CD4-positive, alpha-beta memory T cell (primary cell): Measurements from ENCODE around the gene PALLD. TPM values are rescaled to one million over a fixed set of nuclear protein-coding genes. Genes with fewer than 3 reads are reported as not detected.

Source experiments
- CTCF ChIA-PET: fragments of 350-600 bp; sonication (Branson Sonifier 250); formaldehyde crosslinking; loops from one replicate; lab custom pipeline; 2021; ENCODE audit warnings: inconsistent platforms; ENCODE audit not compliant: partially characterized antibody; lab: Charles Lee
- POLR2A ChIA-PET: fragments of 350-600 bp; sonication (Branson Sonifier 250); formaldehyde crosslinking; loops from one replicate; lab custom pipeline; 2021; ENCODE audit not compliant: partially characterized antibody; lab: Charles Lee
- DNase-seq, 5 donors: peaks; one replicate each; pipeline versions ENCODE4 v3.0.0 to v3.0.0-alpha.2; 2020 to 2022; ENCODE audit warnings: mixed read lengths in 1 of 5
- H3K27ac ChIP-seq: one replicate; pipeline ENCODE4 v1.7.0; 2013; ENCODE audit warnings: low read depth, low read length
- H3K27me3 ChIP-seq: 2 replicates; pipeline ENCODE4 v1.7.0; 2013; ENCODE audit warnings: mild to moderate bottlenecking, low read length, moderate library complexity; ENCODE audit not compliant: insufficient read depth
- H3K36me3 ChIP-seq: 2 replicates; pipeline ENCODE4 v1.7.0; 2013; ENCODE audit warnings: mild to moderate bottlenecking, low read length, moderate library complexity; ENCODE audit not compliant: insufficient read depth
- H3K4me1 ChIP-seq: 2 replicates; pipeline ENCODE4 v1.7.0; 2013; ENCODE audit warnings: mild to moderate bottlenecking, low read length, moderate library complexity; ENCODE audit not compliant: insufficient read depth
- H3K4me3 ChIP-seq, 2 donors: one replicate each; pipeline ENCODE4 v1.7.0; 2013; ENCODE audit warnings: low read length in 2 of 2, mild to moderate bottlenecking in 1 of 2
- H3K9me3 ChIP-seq, 2 donors: one replicate each; pipeline ENCODE4 v1.7.0; 2013; ENCODE audit warnings: low read length in 2 of 2, control low read depth in 1 of 2; ENCODE audit not compliant: control insufficient read depth in 1 of 2
- H3K27ac Mint-ChIP-seq, 7 donors: one replicate each; pipeline ENCODE4 v1.8.0; 2020 to 2021; ENCODE audit warnings: mixed read lengths in 7 of 7, mild to moderate bottlenecking in 6 of 7, inconsistent platforms in 3 of 7, moderate library complexity in 3 of 7
- H3K27me3 Mint-ChIP-seq, 2 donors: one replicate each; pipeline ENCODE4 v1.8.0; 2020 to 2021; ENCODE audit warnings: mixed read lengths in 2 of 2
- H3K36me3 Mint-ChIP-seq, 2 donors: one replicate each; pipeline ENCODE4 v1.8.0; 2020 to 2021; ENCODE audit warnings: mixed read lengths in 2 of 2, inconsistent platforms in 1 of 2, mild to moderate bottlenecking in 1 of 2
- H3K4me1 Mint-ChIP-seq, 4 donors: one replicate each; pipeline ENCODE4 v1.8.0; 2020 to 2021; ENCODE audit warnings: mixed read lengths in 4 of 4, mild to moderate bottlenecking in 1 of 4
- H3K4me3 Mint-ChIP-seq, 8 donors: one replicate each; pipeline ENCODE4 v1.8.0; 2020 to 2021; ENCODE audit warnings: mixed read lengths in 8 of 8, mild to moderate bottlenecking in 7 of 8, moderate library complexity in 6 of 8, inconsistent platforms in 3 of 8
- H3K9me3 Mint-ChIP-seq, 8 donors: one replicate each; pipeline ENCODE4 v1.8.0; 2020 to 2021; ENCODE audit warnings: mixed read lengths in 8 of 8, mild to moderate bottlenecking in 5 of 8, inconsistent platforms in 3 of 8, moderate library complexity in 1 of 8
- intact Hi-C: fragments of 100-400 bp; cut with micrococcal nuclease; formaldehyde crosslinking; loops from one replicate; pipeline ENCODE4 v1.15.1; 2023
- polyA plus RNA-seq, 2 donors: library from polyadenylated mRNA; unstranded; fragments of 300-500 nt; fragmentation: Illumina TruSeq; gene quantifications; one replicate each; pipeline ENCODE4 v1.2.3, GENCODE V29; 2021
- total RNA-seq, 2 experiments: library from RNA; stranded (reverse); gene quantifications; one replicate each; pipeline ENCODE4 v1.2.3, GENCODE V29; 2021

Gene PALLD
- total and polyA plus RNA-seq, 4 experiments from 2014 or later, result 0.55 to 1.4 (median 1.0) TPM; not detected in 1

GRCh38 chr4:168853770-168854169, 356.9 kb downstream of the PALLD start:
- Histone ChIP-seq H3K4me1 (no peaks in the 10 kb centered on the region), H3K36me3 (no peaks in the 10 kb centered on the region), H3K27ac (no peak overlapping the region), H3K9me3 (no peaks in the 10 kb centered on the region), H3K4me3 (no peak overlapping the region), H3K27me3 (no peaks in the 10 kb centered on the region)
- Mint-ChIP-seq H3K9me3 (peaks cover 0 to 3% (median 0%) of the 10 kb centered on the region in 8 donors), H3K27me3 (peaks cover 0 to 9% of the 10 kb centered on the region in 2 donors), H3K4me3 (no peak overlapping the region), H3K4me1 (peaks cover 0 to 9% (median 6%) of the 10 kb centered on the region in 4 donors), H3K36me3 (no peaks in the 10 kb centered on the region), H3K27ac (peak overlapping the region in 1 of 7 donors; percentile 61)
- intact Hi-C loops, result no loop called here
- no peak for DNase-seq
- CTCF ChIA-PET, result no interaction called here
- POLR2A ChIA-PET, result no interaction called here

GRCh38 chr4:168854350-168854921, 357.6 kb downstream of the PALLD start:
- Histone ChIP-seq H3K4me3 (no peak overlapping the region), H3K27ac (no peak overlapping the region), H3K4me1 (no peaks in the 10 kb centered on the region), H3K9me3 (no peaks in the 10 kb centered on the region), H3K36me3 (no peaks in the 10 kb centered on the region), H3K27me3 (no peaks in the 10 kb centered on the region)
- no peaks in the 10 kb centered on the region for H3K36me3 Mint-ChIP-seq
- no peak for DNase-seq
- POLR2A ChIA-PET, result no interaction called here
- intact Hi-C loops, result no loop called here
- peaks cover 0 to 6% (median 5%) of the 10 kb centered on the region in 4 donors for H3K4me1 Mint-ChIP-seq
- peaks cover 4 to 9% of the 10 kb centered on the region in 2 donors for H3K27me3 Mint-ChIP-seq
- CTCF ChIA-PET, result no interaction called here
- no peak overlapping the region for H3K27ac Mint-ChIP-seq
- H3K9me3 Mint-ChIP-seq, result peaks cover 0 to 3% (median 0%) of the 10 kb centered on the region in 8 donors
- H3K4me3 Mint-ChIP-seq, result no peak overlapping the region

- H3K36me3 ChIP-seq, result no peaks in the 10 kb centered on the region
- Mint-ChIP-seq H3K27me3 (peaks cover 4 to 13% of the 10 kb centered on the region in 2 donors), H3K4me3 (no peak overlapping the region), H3K36me3 (peaks cover 0 to 4% of the 10 kb centered on the region in 2 donors), H3K9me3 (peaks cover 0 to 3% (median 0%) of the 10 kb centered on the region in 8 donors), H3K27ac (no peak overlapping the region), H3K4me1 (peaks cover 0 to 6% (median 5%) of the 10 kb centered on the region in 4 donors)
- H3K27me3 ChIP-seq, result no peaks in the 10 kb centered on the region
- H3K4me3 ChIP-seq, result no peak overlapping the region
- intact Hi-C loops, result no loop called here
- no peaks in the 10 kb centered on the region for H3K9me3 ChIP-seq
- POLR2A ChIA-PET, result no interaction called here
- no peak for DNase-seq
- H3K4me1 ChIP-seq, result no peaks in the 10 kb centered on the region
- CTCF ChIA-PET, result no interaction called here
- H3K27ac ChIP-seq, result no peak overlapping the region
Measured at GRCh38 chr4:168856312-168856711, 359.5 kb downstream of the PALLD start.

GRCh38 chr4:168857009-168857408, 360.2 kb downstream of the PALLD start:
- Mint-ChIP-seq H3K27me3 (peaks cover 4 to 13% of the 10 kb centered on the region in 2 donors), H3K27ac (no peak overlapping the region), H3K4me3 (no peak overlapping the region), H3K9me3 (peaks cover 0 to 3% (median 0%) of the 10 kb centered on the region in 8 donors), H3K4me1 (peaks cover 0 to 6% (median 5%) of the 10 kb centered on the region in 4 donors), H3K36me3 (peaks cover 0 to 4% of the 10 kb centered on the region in 2 donors)
- H3K4me3 ChIP-seq, result no peak overlapping the region
- intact Hi-C loops, result no loop called here
- H3K27me3 ChIP-seq, result no peaks in the 10 kb centered on the region
- H3K36me3 ChIP-seq, result no peaks in the 10 kb centered on the region
- DNase-seq, result no peak
- no peaks in the 10 kb centered on the region for H3K9me3 ChIP-seq
- ChIA-PET POLR2A (no interaction called here), CTCF (no interaction called here)
- H3K27ac ChIP-seq, result no peak overlapping the region
- no peaks in the 10 kb centered on the region for H3K4me1 ChIP-seq

GRCh38 chr4:168857546-168858314, 360.9 kb downstream of the PALLD start:
- POLR2A ChIA-PET, result no interaction called here
- H3K27me3 Mint-ChIP-seq, result peaks cover 4 to 13% of the 10 kb centered on the region in 2 donors
- peaks cover 0 to 3% (median 0%) of the 10 kb centered on the region in 8 donors for H3K9me3 Mint-ChIP-seq
- intact Hi-C loops, result no loop called here
- Histone ChIP-seq H3K36me3 (no peaks in the 10 kb centered on the region), H3K9me3 (no peaks in the 10 kb centered on the region), H3K4me1 (no peaks in the 10 kb centered on the region), H3K4me3 (no peak overlapping the region), H3K27ac (no peak overlapping the region), H3K27me3 (no peaks in the 10 kb centered on the region)
- peaks cover 0 to 6% (median 5%) of the 10 kb centered on the region in 4 donors for H3K4me1 Mint-ChIP-seq
- H3K27ac Mint-ChIP-seq, result no peak overlapping the region
- peaks cover 0 to 4% of the 10 kb centered on the region in 2 donors for H3K36me3 Mint-ChIP-seq
- CTCF ChIA-PET, result no interaction called here
- DNase-seq, result no peak
- no peak overlapping the region for H3K4me3 Mint-ChIP-seq

- peaks cover 0 to 4% of the 10 kb centered on the region in 2 donors for H3K36me3 Mint-ChIP-seq
- Histone ChIP-seq H3K36me3 (no peaks in the 10 kb centered on the region), H3K27me3 (no peaks in the 10 kb centered on the region), H3K27ac (no peak overlapping the region), H3K4me3 (no peak overlapping the region), H3K9me3 (no peaks in the 10 kb centered on the region), H3K4me1 (no peaks in the 10 kb centered on the region)
- POLR2A ChIA-PET, result no interaction called here
- DNase-seq, result no peak
- H3K9me3 Mint-ChIP-seq, result no peaks in the 10 kb centered on the region
- H3K27ac Mint-ChIP-seq, result no peak overlapping the region
- peaks cover 4 to 9% of the 10 kb centered on the region in 2 donors for H3K27me3 Mint-ChIP-seq
- CTCF ChIA-PET, result no interaction called here
- H3K4me1 Mint-ChIP-seq, result no peaks in the 10 kb centered on the region
- H3K4me3 Mint-ChIP-seq, result no peak overlapping the region
- intact Hi-C loops, result no loop called here
Measured at GRCh38 chr4:168859100-168859499, 362.2 kb downstream of the PALLD start.

- H3K27me3 ChIP-seq, result no peaks in the 10 kb centered on the region
- Mint-ChIP-seq H3K4me3 (no peak overlapping the region), H3K27me3 (peaks cover 4 to 9% of the 10 kb centered on the region in 2 donors), H3K36me3 (peaks cover 0 to 4% of the 10 kb centered on the region in 2 donors), H3K4me1 (no peaks in the 10 kb centered on the region), H3K9me3 (no peaks in the 10 kb centered on the region), H3K27ac (no peak overlapping the region)
- H3K9me3 ChIP-seq, result no peaks in the 10 kb centered on the region
- H3K4me3 ChIP-seq, result no peak overlapping the region
- H3K36me3 ChIP-seq, result no peaks in the 10 kb centered on the region
- ChIA-PET CTCF (no interaction called here), POLR2A (no interaction called here)
- no peak overlapping the region for H3K27ac ChIP-seq
- intact Hi-C loops, result no loop called here
- no peak for DNase-seq
- no peaks in the 10 kb centered on the region for H3K4me1 ChIP-seq
Measured at GRCh38 chr4:168859888-168860694, 363.2 kb downstream of the PALLD start.
